HT-29 (cell line): ENCODE results near the gene THUMPD1. TPM values are rescaled to one million over a fixed set of nuclear protein-coding genes. Genes with fewer than 3 reads are reported as not detected.
A peak's percentile ranks its signal among the peaks of the same experiment; 100 is the strongest.
"Not testable (repeated sequence)": the region's sequence is repeated elsewhere in the genome, so short reads cannot be mapped to it uniquely, and the experiment has no call there.

Experiments used
- DNase-seq: peaks from one replicate; pipeline ENCODE4 v3.0.0-alpha.2; 2015; ENCODE audit warnings: low spot score
- total RNA-seq: library from RNA; depleted of rRNA; stranded (reverse); fragments of >200 nt; shearing (Covaris generic); gene quantifications from 2 replicates; pipeline ENCODE4 v1.2.3, GENCODE V29; 2014; rRNA removed

Gene THUMPD1, protein sequence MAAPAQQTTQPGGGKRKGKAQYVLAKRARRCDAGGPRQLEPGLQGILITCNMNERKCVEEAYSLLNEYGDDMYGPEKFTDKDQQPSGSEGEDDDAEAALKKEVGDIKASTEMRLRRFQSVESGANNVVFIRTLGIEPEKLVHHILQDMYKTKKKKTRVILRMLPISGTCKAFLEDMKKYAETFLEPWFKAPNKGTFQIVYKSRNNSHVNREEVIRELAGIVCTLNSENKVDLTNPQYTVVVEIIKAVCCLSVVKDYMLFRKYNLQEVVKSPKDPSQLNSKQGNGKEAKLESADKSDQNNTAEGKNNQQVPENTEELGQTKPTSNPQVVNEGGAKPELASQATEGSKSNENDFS
- 51.8 and 55.4 TPM in 2 replicates for total RNA-seq

DNA sequence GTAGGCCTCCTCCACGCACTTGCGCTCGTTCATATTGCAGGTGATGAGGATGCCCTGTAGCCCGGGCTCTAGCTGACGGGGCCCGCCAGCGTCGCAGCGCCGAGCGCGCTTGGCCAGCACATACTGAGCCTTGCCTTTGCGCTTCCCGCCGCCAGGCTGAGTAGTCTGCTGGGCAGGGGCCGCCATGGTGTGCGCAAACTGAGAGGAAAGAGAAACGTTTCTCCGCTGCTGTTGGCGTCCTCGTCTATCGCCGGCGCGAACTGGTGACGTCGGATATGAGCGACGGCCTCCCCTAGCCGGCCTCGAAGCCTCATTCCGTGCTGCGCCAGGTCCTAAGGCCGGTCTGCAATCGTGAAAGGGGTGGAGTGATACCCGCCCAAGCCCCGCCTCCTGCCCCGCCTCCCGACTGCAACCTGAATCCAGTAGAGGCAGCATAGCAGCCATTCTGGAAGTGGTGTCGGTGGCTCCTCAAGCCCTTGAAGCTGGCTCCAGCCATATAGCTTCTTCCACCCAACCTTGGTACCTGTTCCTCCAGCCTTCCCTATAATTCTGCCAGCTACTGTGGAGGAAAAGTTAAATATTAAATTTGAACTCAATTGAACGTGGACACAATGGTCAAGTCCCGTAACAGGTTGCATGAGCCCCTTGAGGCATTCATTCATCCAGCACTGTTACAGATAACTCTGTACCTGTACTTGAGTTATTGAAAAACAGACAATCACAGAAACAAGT is at the start of gene THUMPD1:
THUMPD1 (minus strand) TSS at position 265 of the 732 bp plus-strand sequence; CDS start at position 186, 79 bp downstream.
- DNase-seq, result peak; percentile 95

DNA sequence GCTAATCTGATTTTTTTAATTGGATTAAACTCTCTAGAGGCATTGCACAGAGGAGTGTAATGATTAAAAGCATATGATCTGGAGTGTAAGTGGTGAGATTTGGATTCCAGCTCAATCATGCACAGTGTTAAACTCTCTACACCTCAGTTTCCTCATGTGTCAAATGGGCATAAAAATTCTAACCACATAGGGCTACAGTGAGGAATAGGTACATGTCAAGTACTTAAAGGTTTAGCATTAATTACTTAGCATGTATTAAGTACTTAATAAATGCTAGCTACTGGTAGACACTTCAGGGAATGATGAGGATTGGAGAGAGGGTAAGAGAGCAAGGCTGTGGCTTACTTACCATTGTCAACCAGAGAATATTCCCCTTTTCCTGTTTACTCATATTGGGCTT is 47.5 kb upstream of the THUMPD1 start:
- no peak for DNase-seq

- DNase-seq, result no peak
Measured at GRCh38 chr16:20784204-20784603, 42.6 kb upstream of the THUMPD1 start.

GRCh38 chr16:20782470-20782869 is 40.9 kb upstream of the THUMPD1 start:
- no peak for DNase-seq

DNA sequence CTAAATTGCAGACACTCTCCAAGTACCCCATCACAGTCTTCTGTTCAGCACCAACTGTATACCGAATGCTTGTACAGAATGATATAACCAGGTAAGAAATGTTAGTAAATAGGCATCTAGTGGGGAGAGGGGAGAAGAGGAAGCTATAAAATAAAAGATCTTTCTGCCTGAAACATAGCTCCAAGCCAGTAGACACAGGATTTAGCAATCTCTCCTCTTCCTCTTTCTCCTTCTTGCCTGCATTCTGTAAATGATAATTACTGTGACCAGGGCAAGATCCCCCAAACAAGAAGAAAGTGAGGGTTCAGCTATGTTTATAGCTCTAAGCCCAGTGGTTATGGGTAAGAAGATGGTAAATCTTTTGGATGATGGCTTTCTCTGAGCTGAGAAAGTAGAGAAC is 40.1 kb upstream of the THUMPD1 start:
- no peak for DNase-seq

- peak; percentile 85 for DNase-seq
Measured at GRCh38 chr16:20774703-20775362, 33.2 kb upstream of the THUMPD1 start.

DNA sequence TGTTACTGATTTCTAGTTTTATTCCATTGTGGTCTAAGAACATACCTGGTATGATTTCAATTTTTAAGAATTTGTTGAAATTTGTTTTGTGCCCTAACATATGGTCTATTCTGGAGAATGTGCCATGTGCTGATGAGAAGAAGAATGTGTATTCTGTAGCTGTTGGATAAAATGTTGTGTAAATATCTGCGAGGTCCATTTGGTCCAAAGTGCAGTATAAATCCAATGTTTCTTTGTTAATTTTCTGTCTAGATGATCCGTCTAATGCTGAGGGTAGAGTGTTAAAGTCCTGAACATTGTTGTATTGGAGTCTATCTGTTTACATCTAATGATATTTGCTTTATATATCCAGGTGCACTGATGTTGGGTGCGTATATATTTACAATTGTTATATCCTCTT is 32.1 kb upstream of the THUMPD1 start:
- no peak for DNase-seq

DNA sequence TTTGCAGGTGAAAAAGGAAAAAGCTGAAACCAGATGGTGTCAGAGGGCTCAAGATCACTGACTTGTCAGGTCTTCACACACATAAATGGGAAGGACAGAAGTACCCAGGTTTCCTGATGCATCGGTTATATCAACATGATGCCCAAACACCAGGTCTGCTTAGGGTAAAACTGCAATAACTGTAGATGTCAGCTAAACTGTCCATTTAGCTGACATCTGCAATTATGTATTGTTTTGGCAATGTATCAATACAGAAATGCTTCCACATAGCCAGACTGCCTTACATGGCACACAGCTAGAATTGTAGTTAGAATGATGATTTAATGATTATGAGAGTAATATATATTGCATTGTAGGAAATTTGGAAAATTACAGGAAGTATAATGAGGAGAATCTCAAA is 27.2 kb upstream of the THUMPD1 start:
- DNase-seq, result no peak

- no peak for DNase-seq
Measured at GRCh38 chr16:20768121-20768520, 26.5 kb upstream of the THUMPD1 start.

DNA sequence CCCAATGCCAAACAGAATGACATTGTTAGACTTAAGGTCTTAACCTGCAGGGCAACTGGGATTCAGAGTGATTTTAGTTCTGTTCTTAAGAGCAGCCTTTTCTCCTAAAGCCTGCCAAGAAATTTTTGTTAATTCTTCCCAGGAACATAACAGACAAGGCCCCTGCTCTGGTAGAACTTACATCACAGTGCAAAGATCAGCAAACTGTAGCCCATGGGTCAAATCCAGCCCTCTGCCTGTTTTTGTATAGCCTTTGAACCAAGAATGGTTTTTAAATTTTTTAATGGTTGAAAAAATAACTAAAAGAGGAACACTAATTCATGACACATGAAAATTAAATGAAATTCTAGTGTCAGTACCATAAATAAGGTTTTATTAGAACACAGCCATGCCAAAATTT is 26.0 kb upstream of the THUMPD1 start:
- DNase-seq, result no peak

DNA sequence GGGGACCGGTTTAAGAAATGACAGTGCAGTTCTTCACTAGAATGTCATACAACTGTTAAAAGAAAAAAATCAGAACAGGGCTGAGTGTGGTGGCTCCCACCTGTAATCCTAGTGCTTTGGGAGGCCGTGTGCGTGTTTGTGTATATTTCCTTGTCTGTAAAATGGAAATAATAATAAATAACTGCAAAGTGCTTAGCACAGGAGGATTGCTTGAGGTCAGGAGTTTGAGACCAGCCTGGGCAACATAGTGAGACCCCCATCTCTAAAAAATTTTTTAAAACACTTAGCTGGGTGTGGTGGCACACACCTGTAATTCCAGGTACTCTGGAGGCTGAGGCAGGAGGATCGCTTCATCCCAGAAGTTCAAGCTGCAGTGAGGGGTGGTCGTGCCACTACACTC is 24.7 kb upstream of the THUMPD1 start:
- no peak for DNase-seq

DNA sequence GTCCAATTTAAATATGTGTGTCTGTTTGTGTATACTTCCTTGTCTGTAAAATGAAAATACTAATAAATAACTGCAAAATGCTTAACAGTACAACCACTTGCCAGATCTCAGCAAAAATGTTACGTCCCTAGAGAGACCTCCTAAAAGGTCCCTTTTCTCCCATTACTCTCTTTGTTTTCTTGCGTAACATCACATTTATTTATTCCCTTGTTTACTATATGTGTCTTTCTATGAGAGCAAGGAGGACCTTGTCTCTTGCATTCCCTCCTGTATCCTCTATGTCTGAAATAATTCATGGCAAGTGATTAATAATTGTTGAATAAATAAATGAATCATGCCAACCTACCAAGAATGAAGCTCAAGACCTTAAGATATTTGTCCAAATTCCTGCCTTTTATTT is 24.1 kb upstream of the THUMPD1 start:
- DNase-seq, result no peak

- DNase-seq, result not testable (repeated sequence)
Measured at GRCh38 chr16:20764448-20764847, 22.8 kb upstream of the THUMPD1 start.

DNA sequence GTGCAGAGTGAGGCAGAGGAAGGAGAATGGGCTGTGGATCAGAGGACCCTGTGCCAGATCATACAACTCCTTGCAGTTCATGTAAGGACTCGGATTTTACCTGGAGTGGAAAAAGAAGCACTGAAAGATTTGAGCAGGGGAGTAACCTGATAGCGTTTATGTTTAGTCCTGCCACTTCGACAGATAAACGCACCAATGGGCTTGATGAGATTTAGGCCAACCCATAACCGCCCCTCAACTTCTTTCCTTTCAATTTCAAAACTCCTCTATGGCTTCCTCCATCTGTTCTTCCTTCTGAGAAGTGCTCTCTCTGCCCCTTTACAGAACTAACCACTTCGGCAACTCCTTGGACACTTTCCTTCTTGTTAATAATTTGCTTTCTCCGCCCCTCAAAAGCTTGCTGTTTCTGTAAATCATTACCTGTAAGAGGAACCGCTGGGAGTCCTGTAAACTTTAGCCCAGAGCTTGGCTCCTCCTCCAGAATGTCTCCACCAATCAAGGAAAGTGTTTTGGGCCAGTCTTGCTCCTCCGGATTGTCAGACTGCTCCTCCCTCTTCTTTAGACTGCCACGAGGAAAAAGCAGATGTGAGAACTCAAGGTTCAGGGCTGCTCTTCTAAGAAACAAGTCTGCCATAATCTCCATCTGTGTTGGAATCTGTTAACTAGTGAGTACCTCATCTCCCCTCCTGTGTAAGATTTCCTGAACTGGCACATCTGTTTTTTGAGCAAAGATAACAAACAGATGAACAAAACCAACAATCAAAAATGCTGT is 22.0 kb upstream of the THUMPD1 start, which contains the start of gene ACSM3:
ACSM3 (plus strand) TSS at position 554 of the 772 bp plus-strand sequence. CDS start 6,021 bp downstream, outside the sequence.
- DNase-seq, result peak; percentile 97

DNA sequence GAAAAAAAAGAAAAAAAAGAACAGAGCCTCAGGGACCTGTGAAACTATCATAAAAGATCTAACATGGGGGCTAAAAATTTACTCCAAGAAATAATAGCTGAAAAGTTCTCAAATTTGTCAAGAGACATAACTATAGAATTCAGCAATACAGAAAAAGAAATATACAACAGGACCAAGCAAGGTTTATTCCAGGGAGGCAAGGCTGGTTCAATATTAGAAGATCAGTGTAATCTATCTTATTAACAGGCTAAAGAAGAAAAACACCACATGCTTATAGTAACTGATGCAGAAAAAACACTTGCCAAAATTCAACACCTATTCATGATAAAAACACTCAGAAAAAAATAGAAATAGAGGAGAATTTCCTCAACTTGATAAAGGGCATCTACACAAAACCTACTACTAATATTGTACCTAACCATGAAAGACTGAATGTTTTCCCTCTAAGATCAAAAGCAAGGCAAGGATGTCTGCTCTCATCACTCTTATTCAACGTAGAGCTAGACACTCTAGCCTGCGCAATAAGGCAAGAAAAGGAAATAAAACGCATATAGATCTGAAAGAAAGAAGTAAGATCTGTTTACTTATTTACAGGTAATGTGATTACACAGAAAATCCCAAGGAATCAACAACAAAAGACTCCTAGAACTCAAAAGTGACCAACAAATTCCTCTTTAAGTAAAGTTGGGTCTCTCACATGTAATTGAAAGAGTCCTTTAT is 20.9 kb upstream of the THUMPD1 start:
- no peak for DNase-seq

DNA sequence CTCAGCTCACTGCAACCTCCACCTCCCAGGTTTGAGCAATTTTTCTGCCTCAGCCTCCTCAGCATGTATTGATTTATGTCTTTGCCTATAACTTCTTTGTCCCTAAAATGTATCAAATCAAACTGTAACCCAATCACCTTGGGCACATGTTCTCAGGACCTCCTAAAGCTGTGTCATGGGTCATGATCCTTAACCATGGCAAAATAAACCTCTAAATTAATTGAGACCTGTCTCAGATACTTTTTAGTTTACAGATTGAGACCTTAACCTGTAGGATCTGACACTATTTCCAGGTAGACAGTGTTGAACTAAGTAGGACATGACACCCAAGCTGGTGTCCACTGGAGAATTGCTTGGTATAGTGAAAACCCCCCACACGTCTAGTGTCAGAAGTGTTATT is 19.6 kb upstream of the THUMPD1 start:
- DNase-seq, result no peak

DNA sequence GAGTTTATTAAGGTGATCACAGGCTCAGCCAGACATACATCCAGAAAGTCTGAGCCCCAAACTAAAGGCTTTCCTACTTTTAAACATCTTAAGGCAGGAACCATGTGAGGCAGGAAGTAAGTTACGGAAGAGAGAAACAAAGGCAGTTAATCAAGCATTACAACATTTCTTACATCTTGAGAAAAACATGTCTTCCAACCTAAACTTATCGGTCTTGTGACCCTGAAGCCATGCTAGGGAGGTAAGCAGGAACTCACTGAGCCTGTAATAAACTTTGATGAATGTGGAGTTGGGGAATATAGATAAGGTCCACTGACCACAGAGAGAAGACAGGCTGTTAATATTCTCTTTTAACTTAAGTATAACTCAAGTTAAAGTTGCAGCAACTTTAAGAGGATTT is 18.7 kb upstream of the THUMPD1 start:
- DNase-seq, result no peak

DNA sequence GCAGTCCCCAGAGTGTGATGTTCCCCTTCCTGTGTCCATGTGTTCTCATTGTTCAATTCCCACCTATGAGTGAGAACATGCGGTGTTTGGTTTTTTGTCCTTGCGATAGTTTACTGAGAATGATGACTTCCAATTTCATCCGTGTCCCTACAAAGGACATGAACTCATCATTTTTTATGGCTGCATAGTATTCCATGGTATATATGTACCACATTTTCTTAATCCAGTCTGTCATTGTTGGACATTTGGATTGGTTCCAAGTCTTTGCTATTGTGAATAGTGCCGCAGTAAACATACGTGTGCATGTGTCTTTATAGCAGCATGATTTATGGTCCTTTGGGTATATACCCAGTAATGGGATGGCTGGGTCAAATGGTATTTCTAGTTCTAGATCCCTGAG is 14.2 kb upstream of the THUMPD1 start:
- DNase-seq, result not testable (repeated sequence)

DNA sequence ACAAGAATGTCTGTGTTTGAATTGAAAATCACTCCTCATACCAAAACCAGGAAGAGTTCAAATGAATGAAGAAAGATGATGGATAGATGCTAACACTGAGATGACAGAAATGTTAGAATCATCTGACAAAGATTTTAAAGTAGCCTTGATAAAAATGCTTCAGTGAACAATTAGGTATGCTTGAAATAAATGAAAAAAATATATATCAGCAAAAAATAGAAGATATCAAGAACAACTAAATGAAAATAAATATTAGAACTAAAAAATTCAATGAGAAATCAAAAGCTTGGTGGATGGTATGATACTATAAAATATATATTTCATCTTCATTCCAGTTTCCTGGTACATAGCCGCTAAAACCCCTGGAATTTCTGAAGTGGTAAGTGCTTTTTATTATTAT is 13.6 kb upstream of the THUMPD1 start:
- no peak for DNase-seq

DNA sequence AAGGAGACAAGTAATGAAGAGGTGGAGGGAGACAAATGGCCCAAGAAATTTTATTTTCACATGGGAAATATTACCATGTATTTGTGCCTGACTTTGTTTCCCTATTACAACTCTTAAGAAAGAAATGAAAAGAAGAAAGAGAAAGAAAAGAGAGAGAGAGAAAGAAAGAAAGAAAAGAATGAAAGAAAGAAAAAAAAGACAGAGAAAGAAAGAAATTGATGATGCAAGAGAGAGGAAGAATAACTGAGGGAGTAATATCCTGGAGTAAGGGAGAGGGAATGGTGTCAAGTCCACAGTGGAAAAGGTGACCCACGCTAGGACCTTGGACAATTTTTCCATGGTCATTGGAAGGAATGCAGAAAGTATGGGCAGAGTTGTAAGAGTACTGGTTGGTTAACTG is 12.1 kb upstream of the THUMPD1 start:
- DNase-seq, result no peak

- no peak for DNase-seq
Measured at GRCh38 chr16:20750558-20750957, 8.9 kb upstream of the THUMPD1 start.
